Measurements from ENCODE around the gene PSMB8.

The PSMB8 gene

GRCh38 chr6:32860674-32861073 lies 16.8 kb upstream of the PSMB8 start:
- no peak overlapping the region for H3K4me3 ChIP-seq (ENCODE audit: low read length)
- no peak for DNase-seq (ENCODE audit: low read depth, low spot score)

- no peak overlapping the region for H3K4me3 ChIP-seq (ENCODE audit: low read length)
- no peak for DNase-seq (ENCODE audit: low read depth, low spot score)
Measured at GRCh38 chr6:32858194-32858593, 14.3 kb upstream of the PSMB8 start.

GRCh38 chr6:32857156-32857891 lies 13.5 kb upstream of the PSMB8 start:
- DNase-seq (ENCODE audit: low read depth, low spot score) = no peak
- no peak overlapping the region for H3K4me3 ChIP-seq (ENCODE audit: low read length)

DNA sequence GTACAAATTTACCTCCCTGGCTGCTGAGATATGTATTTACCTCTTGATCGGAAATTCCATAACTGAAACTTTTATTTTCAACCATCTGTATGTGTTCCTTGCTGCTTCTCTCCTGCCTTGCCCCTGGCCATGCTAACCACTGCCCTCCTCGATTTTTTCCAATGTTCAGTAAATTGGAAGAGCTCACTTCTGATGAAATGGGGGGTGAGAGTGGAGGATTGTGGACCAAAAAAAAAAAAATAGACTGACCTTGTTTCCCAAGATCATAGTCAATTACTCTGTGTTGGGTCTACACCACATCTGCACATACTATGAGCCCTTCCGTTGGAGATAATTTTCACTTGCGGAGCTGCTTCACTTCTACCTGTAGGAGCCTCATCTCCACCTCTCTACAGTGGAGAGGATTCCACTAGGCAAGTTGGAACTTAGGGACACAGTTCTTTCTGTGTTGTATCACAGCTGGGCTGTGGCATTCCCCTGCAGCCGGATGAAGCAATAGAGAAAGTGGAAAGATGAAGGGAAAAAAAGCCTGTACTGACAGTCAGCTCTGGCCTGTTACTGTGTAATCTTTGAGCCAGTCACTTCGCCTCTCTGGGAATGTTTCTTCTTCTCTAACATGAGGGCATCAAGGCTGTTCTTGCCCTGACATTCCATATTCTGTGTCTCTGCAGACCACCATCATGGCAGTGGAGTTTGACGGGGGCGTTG lies 11.8 kb upstream of the PSMB8 start:
- no peak for DNase-seq (ENCODE audit: low read depth, low spot score)
- no peak overlapping the region for H3K4me3 ChIP-seq (ENCODE audit: low read length)

- H3K4me3 ChIP-seq (ENCODE audit: low read length) = peak overlapping the region; percentile 84
- peak; percentile 59 for DNase-seq (ENCODE audit: low read depth, low spot score)
Measured at GRCh38 chr6:32854376-32855178, 10.7 kb upstream of the PSMB8 start.

- H3K4me3 ChIP-seq (ENCODE audit: low read length) = peak within 1 kb of the TSS; percentile 84
- peak; percentile 88 for DNase-seq (ENCODE audit: low read depth, low spot score)
Measured at GRCh38 chr6:32853541-32854375, 9.9 kb upstream of the PSMB8 start, which contains the start of the genes PSMB9 and TAP1. PSMB9 (plus strand) TSS chr6:32854192; CDS start chr6:32854230, 38 bp downstream. TAP1 (minus strand) TSS chr6:32853704; CDS start chr6:32853636, 68 bp downstream.

GRCh38 chr6:32852844-32853540 lies 9.1 kb upstream of the PSMB8 start:
- no peak for DNase-seq (ENCODE audit: low read depth, low spot score)
- peak overlapping the region; percentile 84 for H3K4me3 ChIP-seq (ENCODE audit: low read length)

GRCh38 chr6:32852018-32852843 lies 8.4 kb upstream of the PSMB8 start:
- DNase-seq (ENCODE audit: low read depth, low spot score) = no peak
- peak overlapping the region; percentile 84; the same call in 1 of the 2 replicates for H3K4me3 ChIP-seq (ENCODE audit: low read length)

- H3K4me3 ChIP-seq (ENCODE audit: low read length) = no peak overlapping the region
- DNase-seq (ENCODE audit: low read depth, low spot score) = no peak
Measured at GRCh38 chr6:32851025-32851424, 7.2 kb upstream of the PSMB8 start.

GRCh38 chr6:32849126-32849525 lies 5.3 kb upstream of the PSMB8 start:
- H3K4me3 ChIP-seq (ENCODE audit: low read length) = no peak overlapping the region
- no peak for DNase-seq (ENCODE audit: low read depth, low spot score)

- DNase-seq (ENCODE audit: low read depth, low spot score) = no peak
- no peak overlapping the region for H3K4me3 ChIP-seq (ENCODE audit: low read length)
Measured at GRCh38 chr6:32847795-32848194, 3.9 kb upstream of the PSMB8 start.

- no peak overlapping the region for H3K4me3 ChIP-seq (ENCODE audit: low read length)
- no peak for DNase-seq (ENCODE audit: low read depth, low spot score)
Measured at GRCh38 chr6:32847004-32847403, 3.2 kb upstream of the PSMB8 start.

DNA sequence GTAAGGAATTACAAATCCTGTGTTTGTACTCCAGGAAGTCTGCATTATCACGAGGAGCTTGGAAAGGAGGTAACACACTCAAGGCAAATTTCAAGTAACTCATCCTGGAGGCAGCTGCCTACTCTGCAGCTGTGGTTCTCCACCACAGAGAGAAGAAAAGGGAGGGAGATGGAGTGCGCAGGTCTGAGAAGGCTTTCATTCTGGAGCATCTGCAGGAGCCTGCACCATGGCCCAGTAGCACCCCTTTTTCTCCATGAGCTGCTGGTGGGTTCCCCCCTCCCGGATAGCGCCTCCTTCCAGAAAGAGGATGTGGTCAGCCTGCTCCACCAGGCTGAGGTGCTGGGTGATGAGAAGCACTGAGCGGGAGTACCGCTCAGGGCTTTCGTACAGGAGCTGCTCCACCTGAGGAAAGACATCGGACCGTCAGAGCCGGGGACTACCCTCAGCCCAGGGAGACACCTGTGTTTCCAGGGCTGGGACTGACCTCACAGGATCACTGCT lies 1.6 kb upstream of the PSMB8 start:
- DNase-seq (ENCODE audit: low read depth, low spot score) = peak; percentile 79
- peak overlapping the region; percentile 74 for H3K4me3 ChIP-seq (ENCODE audit: low read length)

DNA sequence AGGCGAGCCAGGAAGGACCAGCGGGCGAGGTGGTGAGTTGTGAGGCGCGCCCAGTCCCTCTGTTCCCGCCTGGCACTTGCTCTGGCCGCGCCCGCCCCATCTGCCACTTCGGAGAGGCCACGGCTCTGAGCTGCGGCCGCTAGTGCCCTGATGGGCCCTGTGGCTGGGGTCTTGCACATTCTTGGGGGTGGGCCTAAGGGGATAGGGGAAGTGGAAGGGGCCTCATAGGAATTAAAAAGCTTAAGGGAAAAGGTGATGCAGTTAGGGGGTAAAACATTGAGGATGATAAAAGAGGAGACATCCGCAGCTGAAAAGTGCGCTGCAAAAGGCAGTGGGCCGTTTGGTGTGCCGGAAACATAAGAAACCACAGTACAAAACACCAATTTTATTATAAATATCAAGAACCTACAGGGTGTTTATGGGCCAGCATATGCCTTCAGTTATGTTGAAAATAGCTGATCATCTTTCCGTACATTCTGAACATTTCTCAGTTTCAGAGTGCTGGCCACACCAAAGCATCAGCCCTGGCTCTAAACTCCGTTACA lies 1.1 kb upstream of the PSMB8 start:
- H3K4me3 ChIP-seq (ENCODE audit: low read length) = peak overlapping the region; percentile 74

GRCh38 chr6:32843331-32843978 lies 392 bp downstream of the PSMB8 start:
- H3K4me3 ChIP-seq (ENCODE audit: low read length) = peak overlapping the region; percentile 74
- no peak for DNase-seq (ENCODE audit: low read depth, low spot score)

More for the DNA sequence above, 1.1 kb upstream of the PSMB8 start:
- DNase-seq (ENCODE audit: low read depth, low spot score) = no peak

GRCh38 chr6:32842690-32843089 lies 1.2 kb downstream of the PSMB8 start:
- DNase-seq (ENCODE audit: low read depth, low spot score) = no peak
- peak overlapping the region; percentile 74 for H3K4me3 ChIP-seq (ENCODE audit: low read length)

Data from Jurkat, Clone E6-1 (cell line).